Measurements from ENCODE around the gene PTDSS2. TPM values are rescaled to one million over a fixed set of nuclear protein-coding genes. Genes with fewer than 3 reads are reported as not detected.

PTDSS2 gene
- total RNA-seq, 4 donors from 2014 or later = 21.0 to 42.7 (median 31.7) TPM

DNA sequence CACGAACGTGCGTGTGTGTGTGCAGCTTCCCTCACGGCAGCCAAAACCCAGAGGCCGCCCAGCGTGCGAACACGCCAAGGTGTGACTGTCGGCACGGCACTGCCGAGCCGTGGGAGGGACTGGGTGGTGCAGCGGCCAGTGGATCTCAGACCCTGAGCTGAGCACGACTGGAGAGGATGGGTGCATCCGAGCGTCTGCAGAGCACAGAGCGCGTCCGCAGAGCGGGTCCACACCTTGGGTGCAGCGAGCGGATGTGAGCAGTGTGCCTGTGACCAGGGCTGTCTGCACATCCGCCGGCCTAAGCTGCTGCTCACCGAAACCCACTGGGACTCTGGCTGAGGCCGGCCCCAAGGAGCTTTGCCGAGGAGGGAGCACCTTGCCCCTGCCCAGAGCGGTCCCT is 22.7 kb downstream of the PTDSS2 start:
- Histone ChIP-seq H3K4me3 (no peak overlapping the region), H3K27me3 (no peaks in the 10 kb centered on the region), H3K27ac (no peak overlapping the region), H3K36me3 (no peaks in the 10 kb centered on the region), H3K9me3 (no peaks in the 10 kb centered on the region), H3K4me1 (peaks cover 0 to 13% (median 0%) of the 10 kb centered on the region in 4 donors)
- DNase-seq = no peak
- no peak for TF ChIP-seq POLR2A (IDR thresholded peaks at IDR 0.05)
- TF ChIP-seq, protein P1, sequence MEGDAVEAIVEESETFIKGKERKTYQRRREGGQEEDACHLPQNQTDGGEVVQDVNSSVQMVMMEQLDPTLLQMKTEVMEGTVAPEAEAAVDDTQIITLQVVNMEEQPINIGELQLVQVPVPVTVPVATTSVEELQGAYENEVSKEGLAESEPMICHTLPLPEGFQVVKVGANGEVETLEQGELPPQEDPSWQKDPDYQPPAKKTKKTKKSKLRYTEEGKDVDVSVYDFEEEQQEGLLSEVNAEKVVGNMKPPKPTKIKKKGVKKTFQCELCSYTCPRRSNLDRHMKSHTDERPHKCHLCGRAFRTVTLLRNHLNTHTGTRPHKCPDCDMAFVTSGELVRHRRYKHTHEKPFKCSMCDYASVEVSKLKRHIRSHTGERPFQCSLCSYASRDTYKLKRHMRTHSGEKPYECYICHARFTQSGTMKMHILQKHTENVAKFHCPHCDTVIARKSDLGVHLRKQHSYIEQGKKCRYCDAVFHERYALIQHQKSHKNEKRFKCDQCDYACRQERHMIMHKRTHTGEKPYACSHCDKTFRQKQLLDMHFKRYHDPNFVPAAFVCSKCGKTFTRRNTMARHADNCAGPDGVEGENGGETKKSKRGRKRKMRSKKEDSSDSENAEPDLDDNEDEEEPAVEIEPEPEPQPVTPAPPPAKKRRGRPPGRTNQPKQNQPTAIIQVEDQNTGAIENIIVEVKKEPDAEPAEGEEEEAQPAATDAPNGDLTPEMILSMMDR (IDR thresholded peaks at IDR 0.05) = no peak

DNA sequence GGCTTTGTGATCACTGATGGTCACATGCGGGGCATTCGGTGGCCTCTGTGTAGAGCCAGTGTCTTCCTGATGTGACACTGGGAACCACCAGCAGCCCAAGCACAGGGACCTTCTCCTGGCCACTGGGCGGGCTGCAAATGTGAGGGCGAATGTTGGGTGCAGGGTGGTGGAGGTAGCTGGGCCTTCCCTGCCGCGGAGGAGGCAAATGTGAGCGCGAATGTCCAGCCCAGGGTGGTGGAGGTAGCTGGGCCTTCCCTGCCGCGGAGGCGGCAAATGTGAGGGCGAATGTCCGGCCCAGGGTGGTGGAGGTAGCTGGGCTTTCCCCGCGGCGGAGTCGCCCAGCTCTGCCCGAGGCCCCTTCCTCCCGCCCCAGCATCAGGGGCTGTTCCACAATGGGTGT is 23.3 kb downstream of the PTDSS2 start:
- Histone ChIP-seq H3K27ac (no peak overlapping the region), H3K36me3 (no peaks in the 10 kb centered on the region), H3K4me3 (no peak overlapping the region), H3K4me1 (peaks cover 0 to 13% (median 0%) of the 10 kb centered on the region in 4 donors), H3K27me3 (no peaks in the 10 kb centered on the region), H3K9me3 (no peaks in the 10 kb centered on the region)
- no peak for DNase-seq
- TF ChIP-seq POLR2A (IDR thresholded peaks at IDR 0.05) = no peak

DNA sequence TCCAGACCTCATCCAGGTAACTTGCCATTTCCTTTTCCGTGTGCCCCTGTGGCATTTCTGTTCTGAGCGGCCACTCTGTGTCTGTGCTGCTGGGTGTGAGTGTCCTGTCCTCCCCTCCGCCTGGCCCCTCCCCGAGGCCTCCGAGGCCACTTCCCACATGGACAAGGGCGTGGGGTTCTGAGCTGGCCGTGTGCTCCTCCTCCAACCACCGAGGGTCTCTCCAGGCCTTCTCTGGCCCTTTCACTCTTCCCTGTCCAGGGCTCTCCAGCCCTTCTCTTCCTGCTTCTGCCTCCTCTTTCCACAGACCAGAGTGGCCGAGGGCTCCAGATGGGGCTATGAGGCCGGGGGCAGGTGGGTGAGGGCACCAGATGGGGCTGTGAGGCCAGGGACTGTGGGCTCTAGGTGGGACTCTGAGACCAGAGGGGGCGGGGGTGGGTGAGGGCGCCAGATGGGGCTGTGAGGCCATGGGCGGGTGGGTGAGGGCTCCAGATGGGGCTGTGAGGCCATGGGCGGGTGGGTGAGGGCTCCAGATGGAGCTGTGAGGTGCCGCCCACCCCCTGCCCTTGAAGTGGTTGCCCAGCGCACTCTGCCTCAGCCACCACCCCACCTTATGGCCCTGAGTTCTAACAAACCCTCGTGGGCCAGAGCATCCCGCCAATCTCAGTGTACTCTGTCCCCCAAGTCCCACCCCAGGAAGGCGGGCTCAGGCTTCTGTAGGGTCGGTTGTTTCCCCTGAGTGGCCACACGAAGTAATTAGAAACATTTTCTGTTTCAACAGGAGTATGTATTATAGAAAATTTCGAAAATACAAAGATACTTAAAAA is 24.1 kb downstream of the PTDSS2 start:
- Histone ChIP-seq H3K36me3 (no peaks in the 10 kb centered on the region), H3K4me3 (no peak overlapping the region), H3K27me3 (no peaks in the 10 kb centered on the region), H3K9me3 (no peaks in the 10 kb centered on the region), H3K4me1 (peaks cover 0 to 13% (median 0%) of the 10 kb centered on the region in 4 donors), H3K27ac (no peak overlapping the region)
- no peak for DNase-seq
- TF ChIP-seq, protein P1 (IDR thresholded peaks at IDR 0.05) = no peak
- no peak for TF ChIP-seq POLR2A (IDR thresholded peaks at IDR 0.05)

DNA sequence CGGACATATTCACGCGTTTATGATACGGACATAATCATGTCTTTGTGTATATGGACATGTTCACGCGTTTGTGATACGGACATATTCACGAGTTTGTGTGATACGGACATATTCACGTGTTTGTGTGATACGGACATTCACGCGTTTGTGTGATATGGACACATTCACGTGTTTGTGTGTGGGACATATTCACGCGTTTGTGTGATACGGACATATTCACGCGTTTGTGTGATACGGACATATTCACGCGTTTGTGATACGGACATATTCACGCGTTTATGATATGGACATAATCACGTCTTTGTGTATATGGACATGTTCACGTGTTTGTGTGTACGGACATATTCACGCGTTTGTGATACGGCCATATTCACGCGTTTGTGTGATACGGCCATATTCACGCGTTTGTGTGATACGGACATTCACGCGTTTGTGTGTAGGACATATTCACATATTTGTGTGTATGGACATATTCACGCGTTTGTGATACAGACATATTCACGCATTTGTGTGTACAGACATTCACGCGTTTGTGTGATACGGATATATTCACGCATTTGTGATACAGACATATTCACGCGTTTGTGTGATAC is 24.9 kb downstream of the PTDSS2 start:
- peaks cover 0 to 7% (median 0%) of the 10 kb centered on the region in 4 donors for H3K4me1 ChIP-seq
- H3K9me3 ChIP-seq = no peaks in the 10 kb centered on the region
- H3K4me3 ChIP-seq = no peak overlapping the region
- no peak for TF ChIP-seq POLR2A (IDR thresholded peaks at IDR 0.05)
- TF ChIP-seq, protein P1 (IDR thresholded peaks at IDR 0.05) = no peak
- no peaks in the 10 kb centered on the region for H3K27me3 ChIP-seq
- DNase-seq = no peak
- no peaks in the 10 kb centered on the region for H3K36me3 ChIP-seq
- no peak overlapping the region for H3K27ac ChIP-seq

DNA sequence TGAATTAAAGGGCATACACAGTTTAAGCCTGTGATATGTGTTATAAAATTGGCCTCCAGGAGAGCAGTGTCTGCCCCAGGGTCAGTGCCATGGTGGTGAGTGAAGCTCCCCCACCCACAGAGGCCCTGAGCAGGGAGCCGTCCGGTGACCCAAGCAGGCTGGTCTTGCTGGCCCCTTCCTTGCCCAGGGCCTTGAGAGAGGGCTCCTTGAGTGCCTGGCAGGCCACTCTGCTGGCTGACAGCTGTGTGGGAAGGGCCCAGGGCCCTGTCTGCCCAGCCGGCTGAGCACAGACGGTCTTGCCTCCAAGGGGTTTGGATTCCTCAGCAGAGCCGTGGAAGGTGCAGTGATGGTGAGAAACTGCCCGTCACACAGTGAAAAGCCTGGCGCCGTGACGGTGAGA is 25.9 kb downstream of the PTDSS2 start:
- H3K27me3 ChIP-seq = no peaks in the 10 kb centered on the region
- H3K9me3 ChIP-seq = no peaks in the 10 kb centered on the region
- H3K36me3 ChIP-seq = no peaks in the 10 kb centered on the region
- TF ChIP-seq, protein P1 (IDR thresholded peaks at IDR 0.05) = no peak
- no peak for TF ChIP-seq POLR2A (IDR thresholded peaks at IDR 0.05)
- H3K4me3 ChIP-seq = no peak overlapping the region
- H3K27ac ChIP-seq = no peak overlapping the region
- no peak for DNase-seq
- no peaks in the 10 kb centered on the region for H3K4me1 ChIP-seq

DNA sequence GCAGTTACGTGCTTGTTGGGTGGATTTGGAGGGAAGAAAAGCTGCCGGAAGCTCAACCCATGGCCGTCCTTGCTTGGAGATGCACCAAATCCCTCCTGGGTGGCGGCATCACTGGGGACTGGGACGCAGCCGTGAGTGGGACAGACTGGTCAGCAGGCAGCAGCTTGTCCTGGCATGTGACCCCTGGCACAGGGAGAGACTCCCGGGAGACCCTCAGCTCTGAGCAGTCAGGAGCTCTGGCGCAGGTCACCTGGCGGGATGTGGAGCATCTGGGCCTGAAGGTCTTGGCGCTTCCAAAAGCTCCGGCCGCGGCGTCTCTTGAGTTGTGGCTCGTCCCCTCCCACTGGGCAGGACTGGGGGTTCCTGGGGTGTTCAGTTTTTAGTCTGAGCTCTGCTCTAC is 26.3 kb downstream of the PTDSS2 start:
- DNase-seq = no peak
- H3K36me3 ChIP-seq = no peaks in the 10 kb centered on the region
- TF ChIP-seq POLR2A (IDR thresholded peaks at IDR 0.05) = no peak
- TF ChIP-seq, protein P1 (IDR thresholded peaks at IDR 0.05) = no peak
- H3K4me1 ChIP-seq = no peaks in the 10 kb centered on the region
- H3K27me3 ChIP-seq = no peaks in the 10 kb centered on the region
- no peaks in the 10 kb centered on the region for H3K9me3 ChIP-seq
- no peak overlapping the region for H3K27ac ChIP-seq
- H3K4me3 ChIP-seq = no peak overlapping the region

All from Peyer's patch (tissue), 4 donors.